Measurements from ENCODE around the gene YKT6.

The YKT6 gene

DNA sequence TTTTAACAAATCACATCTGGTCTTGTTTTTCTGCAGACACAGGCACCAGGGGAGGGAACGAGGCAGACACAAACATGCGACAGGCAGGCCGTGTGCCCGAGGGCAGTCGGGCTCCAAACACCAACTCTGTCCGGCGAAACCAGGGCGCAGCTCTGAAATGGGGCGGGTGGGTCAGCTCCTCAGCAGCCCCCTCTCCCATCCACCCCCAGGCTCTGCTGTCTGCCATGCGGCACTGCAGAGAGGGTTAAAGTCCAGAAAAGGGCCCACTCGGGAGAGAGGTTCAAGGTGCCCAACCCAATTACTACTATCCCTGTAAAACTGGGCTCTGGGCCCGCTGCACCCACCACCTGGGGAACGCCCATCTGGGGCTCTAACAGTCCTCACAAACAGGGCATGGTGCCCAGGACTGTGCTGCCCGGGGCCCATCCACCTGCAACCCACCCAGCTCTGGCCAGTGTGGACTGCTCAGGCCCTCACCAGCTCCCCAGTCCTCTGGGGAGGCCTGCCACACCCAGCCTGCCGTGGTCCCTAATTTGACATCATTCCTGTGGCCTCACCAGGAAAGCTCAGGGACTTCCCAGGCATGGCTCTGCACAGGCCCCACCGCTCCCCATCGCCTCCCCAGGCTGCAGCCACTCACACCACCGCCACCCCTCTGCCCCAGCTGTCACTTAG lies 18.7 kb downstream of the YKT6 start:
- DNase-seq (ENCODE audit: low spot score), result no peak

- DNase-seq (ENCODE audit: low spot score), result no peak
These were observed 19.2 kb downstream of the YKT6 start for GRCh38 chr7:44220046-44220357.

- DNase-seq (ENCODE audit: low spot score), result no peak
These were observed 19.8 kb downstream of the YKT6 start for GRCh38 chr7:44220358-44221112.

DNA sequence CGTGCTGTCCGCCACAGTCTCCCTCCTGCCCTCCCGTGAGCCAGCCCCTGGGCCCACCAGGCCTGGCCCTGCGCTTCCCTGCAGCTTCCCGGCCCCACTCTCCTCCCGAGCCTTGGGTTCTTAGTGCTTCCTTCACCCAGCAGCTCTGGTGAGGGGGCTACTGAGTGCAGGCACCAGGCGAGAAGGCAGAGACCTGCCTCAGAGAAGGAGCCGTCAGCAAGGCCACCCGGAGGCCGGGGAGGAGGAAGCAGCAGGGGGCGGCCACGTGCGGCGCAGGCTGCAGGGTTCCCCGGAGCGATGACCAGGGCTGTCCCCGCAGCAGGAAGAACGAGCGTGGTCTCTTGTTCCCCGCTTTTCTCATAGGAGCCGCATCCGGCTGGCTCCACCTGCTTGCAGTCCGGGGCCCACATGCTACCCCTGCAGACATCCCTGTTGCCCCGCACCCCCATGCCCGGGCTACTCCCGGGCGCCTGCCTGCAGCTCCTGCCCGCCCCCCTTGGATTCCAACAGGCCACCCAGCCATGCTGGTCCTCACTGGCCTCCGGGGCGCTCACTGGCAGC lies 20.5 kb downstream of the YKT6 start:
- no peak for DNase-seq (ENCODE audit: low spot score)

DNA sequence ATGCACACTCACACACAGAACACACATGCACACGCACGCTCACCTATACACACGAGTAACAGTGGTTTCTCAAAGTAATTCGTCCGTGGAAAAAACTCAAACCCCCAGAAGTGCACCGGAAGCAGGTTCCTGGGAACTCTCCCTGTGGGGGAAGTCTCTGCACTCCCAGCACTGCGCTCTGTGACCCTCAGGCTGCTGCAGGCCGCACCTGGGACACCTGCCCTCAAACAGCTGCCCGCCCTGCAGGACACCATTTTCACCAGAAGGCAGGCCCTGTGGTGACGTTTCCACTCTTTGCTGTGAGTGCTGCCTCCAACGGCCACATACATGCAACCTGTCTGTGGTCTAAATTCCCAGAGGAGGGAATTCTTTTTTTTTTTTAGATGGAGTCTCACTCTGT lies 21.3 kb downstream of the YKT6 start:
- DNase-seq (ENCODE audit: low spot score), result no peak

DNA sequence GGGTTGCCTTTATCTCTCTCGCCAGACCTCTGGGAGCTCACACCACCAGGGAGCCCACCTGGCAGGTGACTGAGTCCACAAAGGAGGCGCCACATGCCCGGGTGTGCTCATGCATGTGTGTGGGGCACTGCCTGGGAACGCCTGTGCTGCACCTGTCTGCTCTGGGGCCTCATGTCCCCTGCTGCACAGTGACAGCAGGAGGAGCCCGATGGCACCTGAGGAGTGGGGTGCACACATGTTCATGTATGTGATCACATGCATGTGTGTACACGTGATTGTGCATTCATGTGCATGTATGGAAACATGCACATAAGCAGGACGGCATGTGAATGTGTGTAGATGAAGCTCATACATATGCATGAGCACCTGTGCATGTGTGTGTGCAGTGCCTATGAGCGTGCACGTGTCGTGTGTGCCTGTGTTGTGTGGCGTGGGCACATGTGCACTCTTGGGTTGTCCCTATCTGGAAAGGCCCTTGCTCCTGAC lies 22.0 kb downstream of the YKT6 start:
- DNase-seq (ENCODE audit: low spot score), result no peak

DNA sequence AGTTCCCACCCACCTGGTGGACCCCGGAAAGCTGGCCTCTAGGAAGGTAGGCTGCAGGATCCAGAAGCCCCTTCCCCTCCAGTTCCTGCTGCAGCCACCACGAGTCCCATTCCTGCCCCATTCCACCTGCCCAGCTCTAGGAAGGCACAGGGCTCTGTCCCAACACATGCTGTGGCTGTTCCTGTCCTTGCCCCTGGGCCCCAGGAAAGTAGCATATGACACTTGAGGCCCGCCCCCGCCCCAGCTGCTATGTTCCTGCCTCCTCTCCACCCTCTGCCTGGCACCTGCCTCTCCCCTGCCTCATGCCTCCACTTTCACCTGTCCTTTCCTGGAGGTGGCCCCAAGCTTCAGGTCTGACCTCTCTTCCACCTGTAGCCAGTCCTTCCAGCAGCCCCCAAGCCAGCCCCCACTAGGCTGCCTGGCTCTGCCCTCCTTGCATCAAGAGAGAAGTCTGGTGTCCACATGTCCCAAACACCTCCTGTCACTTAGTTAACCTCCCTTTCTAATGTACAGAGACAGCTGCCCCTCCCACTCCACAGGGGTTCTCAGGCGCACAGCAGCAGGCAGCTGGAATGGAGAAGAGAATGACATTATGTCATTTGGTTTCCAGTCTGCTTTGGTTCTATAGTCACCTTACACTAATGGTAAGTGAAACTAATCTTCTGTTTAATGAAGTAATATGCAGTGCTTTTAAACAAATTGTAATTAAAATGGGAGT lies 22.7 kb downstream of the YKT6 start:
- no peak for DNase-seq (ENCODE audit: low spot score)

DNA sequence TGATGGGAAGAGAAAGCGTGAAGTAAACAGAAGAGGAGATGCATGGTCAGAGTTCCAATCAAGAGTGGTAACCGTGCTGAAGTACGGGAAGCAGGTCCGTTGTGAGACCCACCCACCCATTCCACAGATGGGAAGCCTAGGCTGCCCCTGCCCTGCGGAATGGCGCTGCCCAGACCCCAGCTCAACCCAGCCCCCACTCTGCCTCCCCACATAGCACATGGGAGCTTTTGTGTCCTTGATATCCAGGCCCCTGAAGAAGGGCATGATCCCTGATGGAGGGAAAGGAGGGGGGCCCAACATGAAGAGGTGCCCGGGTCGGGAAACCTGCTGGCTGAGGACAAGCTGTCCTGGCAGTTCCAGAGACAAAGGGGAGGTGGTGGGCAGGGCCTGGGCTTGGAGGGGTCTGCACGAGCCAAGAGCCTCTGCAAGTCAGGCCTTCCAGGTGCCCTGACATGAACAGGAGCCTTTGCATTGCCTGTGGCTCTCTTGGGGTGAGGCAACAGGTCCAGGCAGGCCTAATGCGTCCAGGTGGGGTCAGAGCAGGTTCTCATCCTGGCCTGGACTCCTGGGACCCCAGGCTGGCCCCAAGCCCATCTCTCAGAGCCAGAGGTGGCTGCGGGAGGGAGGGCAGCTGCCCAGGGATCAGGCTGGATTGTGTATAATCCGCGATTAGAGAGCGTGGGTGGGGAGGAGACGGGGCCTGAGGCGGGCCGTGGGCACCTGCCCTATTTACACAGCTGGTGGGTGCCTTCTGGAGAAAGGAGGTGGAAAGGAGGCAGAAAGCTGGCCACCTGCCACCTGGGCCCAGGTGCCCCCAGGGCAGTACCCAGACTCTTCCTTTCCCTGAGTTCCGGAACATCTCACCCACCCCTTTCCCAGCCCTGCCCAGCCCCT lies 23.5 kb downstream of the YKT6 start:
- DNase-seq (ENCODE audit: low spot score), result no peak

DNA sequence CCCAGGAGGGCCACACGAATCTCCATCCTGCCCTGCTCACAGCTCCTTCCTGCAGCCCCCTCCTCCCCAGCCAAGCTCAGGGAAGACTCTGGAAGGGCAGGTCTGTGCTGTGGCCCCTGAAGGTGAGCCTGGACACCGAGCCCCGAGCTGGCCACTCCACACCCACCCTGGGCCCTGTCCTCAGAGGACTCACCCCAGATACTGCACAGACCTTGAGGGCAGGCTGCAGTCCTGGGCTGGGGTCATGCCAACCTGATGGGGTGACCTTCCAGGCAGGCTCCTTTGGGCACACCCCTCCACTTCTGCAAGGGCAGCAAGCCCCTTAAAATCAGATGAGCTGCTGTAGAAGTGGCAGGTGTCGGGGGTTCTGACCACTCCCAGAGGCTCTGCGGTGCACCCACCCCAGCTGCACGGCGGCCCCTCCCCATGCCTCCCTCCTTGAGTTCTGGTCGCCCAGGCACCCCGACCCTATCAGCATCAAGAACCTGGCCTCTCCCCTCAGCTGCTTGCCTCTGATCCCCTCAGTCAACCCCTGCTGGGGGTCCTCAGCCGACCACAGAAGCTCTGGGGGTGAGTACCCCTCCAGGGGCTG lies 24.3 kb downstream of the YKT6 start:
- DNase-seq (ENCODE audit: low spot score), result no peak

DNA sequence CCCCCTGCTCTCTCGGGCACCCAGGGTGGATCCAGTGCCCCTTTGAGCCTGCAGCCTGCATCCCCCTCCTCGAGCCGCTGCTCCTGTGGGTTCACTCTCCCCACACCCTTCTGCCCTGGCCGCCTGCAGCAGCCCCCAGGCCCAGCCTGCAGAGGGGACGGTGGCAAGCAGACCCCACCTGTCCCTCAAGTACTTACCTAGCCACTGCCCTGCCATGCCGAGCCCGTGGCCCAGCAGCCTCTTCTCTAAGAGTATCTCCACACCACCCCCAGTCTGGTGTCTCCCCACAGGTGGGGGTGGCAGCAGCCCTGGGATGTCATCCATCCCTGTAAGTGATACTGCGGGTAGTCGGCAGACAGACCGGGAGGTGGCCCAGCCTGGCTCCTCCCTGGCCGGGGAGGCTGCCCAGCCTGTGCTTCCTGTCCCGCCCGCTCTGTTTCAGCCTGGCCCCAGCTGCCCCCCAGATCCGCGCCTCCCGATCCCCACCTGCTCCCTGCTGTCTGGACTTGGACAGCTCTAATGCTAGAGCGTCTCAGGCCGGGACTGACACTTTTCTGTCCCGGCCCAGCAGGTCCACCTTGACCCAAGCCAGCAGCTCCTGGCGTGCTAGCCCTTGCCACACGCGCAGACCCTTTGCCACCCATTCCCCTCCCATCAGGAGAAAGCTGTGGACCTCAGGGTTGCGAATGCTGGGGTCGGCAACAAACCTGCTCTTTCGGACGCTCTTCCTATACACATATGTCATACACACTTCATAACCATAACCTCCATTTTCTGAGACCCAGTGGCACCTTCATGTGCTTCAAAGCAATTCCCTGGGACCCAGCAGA lies 25.0 kb downstream of the YKT6 start:
- DNase-seq (ENCODE audit: low spot score), result no peak

DNA sequence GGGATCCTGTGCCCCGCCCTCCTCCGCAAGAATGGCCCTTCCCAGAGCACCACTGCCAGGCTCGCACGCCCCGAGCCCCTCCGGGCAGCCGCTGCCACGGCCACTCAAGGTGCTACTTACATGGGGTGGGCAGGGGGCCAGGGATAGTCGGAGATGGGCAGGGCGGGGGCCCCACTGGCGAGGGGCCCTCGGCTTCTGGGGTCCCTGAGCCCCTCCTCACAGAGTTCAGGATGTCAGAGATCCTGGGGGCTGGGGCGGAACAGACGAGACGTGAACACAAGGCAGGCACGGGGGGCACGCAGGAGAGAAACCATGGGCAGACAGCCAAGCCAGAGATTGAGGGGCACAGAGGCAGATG lies 25.6 kb downstream of the YKT6 start:
- DNase-seq (ENCODE audit: low spot score), result no peak

DNA sequence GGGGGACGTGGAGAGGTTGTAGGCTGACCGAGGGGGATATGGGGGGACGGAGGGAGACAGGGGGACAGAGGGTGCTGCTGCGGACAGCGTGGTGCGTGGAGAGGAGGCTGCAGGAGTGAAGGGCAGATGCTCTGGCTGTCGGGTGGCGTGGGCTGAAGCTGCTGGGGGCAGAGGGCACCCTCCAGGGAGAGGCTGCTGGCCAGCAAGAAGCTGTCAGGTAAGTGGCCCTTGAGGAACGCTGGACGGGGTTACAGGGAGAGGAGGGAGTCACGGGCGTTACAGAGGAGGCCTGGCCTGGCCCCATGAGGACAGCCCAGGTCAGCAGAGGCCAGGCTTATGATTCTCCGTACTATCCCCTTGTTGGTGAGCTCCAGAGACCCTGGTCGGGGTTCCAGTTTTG lies 27.1 kb downstream of the YKT6 start:
- no peak for DNase-seq (ENCODE audit: low spot score)

GRCh38 chr7:44228571-44229350 lies 28.0 kb downstream of the YKT6 start:
- DNase-seq (ENCODE audit: low spot score), result no peak

- no peak for DNase-seq (ENCODE audit: low spot score)
These were observed 28.8 kb downstream of the YKT6 start for GRCh38 chr7:44229546-44230105.

DNA sequence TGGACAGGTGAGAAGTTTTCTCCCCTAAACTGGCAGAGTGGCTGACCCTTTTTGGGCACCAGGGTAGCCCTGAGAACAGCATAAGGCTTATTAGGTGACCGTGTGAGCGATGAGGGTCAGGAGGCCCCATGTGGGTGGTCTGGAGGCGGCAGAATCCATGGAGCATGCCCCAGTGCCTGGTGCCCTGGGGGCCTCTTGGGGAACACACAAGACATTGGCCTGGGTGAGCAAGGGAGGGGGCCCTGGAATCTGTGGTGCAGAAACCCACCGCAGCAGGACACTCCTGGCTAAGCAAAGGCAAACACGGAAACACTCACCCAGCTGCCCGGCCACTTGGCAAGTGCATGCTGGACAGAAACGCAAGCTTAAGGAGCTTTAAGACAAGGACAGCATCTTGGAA lies 29.5 kb downstream of the YKT6 start:
- DNase-seq (ENCODE audit: low spot score), result no peak

DNA sequence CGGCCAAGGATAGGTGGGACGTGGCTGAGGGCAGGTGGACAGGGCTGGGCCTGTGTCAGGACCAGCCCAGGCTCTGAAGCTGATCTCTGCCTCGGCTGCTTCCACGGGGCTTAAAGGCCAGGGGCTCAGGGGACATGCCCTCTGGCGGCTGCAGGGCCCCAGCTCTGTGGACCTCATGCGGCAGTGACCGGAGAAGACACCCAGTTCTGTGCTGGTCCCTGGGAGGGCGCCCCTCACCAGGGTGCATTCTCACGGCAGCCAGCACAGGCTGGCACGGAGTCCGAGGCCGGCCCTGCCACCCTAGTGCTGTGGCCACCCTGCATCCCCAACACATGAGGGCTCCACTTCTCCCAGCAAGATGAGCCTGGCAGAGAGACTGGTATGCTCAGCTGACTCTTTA lies 30.3 kb downstream of the YKT6 start:
- no peak for DNase-seq (ENCODE audit: low spot score)

- DNase-seq (ENCODE audit: low spot score), result no peak
These were observed 31.6 kb downstream of the YKT6 start for GRCh38 chr7:44232396-44232795.

- DNase-seq (ENCODE audit: low spot score), result no peak
These were observed 32.3 kb downstream of the YKT6 start for GRCh38 chr7:44232901-44233715.

DNA sequence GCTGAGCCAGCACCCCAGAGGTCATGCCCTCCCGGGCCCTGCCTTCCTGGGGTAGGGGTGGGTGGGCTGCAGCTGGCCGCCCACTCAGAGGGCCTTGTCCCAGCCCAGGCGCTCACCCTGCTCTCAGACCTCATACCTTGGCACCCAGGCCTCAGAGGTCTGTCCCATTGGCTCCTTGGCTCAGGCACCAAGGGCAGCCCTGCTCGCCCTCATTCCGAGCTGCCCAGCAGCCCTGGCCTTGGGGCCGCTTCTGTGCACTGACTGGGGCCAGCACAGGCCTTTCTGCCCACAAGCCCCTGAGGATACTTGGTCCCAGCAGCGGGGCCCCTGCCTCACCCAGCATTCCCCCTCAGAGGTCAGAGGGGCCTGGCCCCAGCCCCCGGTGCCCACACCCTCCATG lies 34.3 kb downstream of the YKT6 start:
- no peak for DNase-seq (ENCODE audit: low spot score)

Measured in SW480 (cell line).